AG08396 (cell line): ENCODE data around the gene GLIS1.

Experiments used
- DNase-seq: peaks from one replicate; pipeline ENCODE4 v3.0.0; 2012; ENCODE audit warnings: low spot score, mixed read lengths

The GLIS1 gene

GRCh38 chr1:53736290-53736689 is 2.7 kb downstream of the GLIS1 start:
- no peak for DNase-seq

- DNase-seq, result no peak
These were observed 3.3 kb downstream of the GLIS1 start for GRCh38 chr1:53735681-53736080.

- DNase-seq, result no peak
These were observed 3.7 kb downstream of the GLIS1 start for GRCh38 chr1:53735261-53735660.

- DNase-seq, result no peak
These were observed 4.2 kb downstream of the GLIS1 start for GRCh38 chr1:53734650-53735211.

- peak; percentile 29 for DNase-seq
These were observed 4.9 kb downstream of the GLIS1 start for GRCh38 chr1:53733975-53734649.

GRCh38 chr1:53733447-53733931 is 5.5 kb downstream of the GLIS1 start:
- DNase-seq, result no peak

GRCh38 chr1:53732912-53733317 is 6.0 kb downstream of the GLIS1 start:
- peak; percentile 68 for DNase-seq

- DNase-seq, result no peak
These were observed 6.6 kb downstream of the GLIS1 start for GRCh38 chr1:53732409-53732808.

- DNase-seq, result no peak
These were observed 7.1 kb downstream of the GLIS1 start for GRCh38 chr1:53731779-53732305.

- no peak for DNase-seq
These were observed 7.8 kb downstream of the GLIS1 start for GRCh38 chr1:53731043-53731600.

- DNase-seq, result no peak
These were observed 8.6 kb downstream of the GLIS1 start for GRCh38 chr1:53730224-53730865.

- DNase-seq, result no peak
These were observed 9.3 kb downstream of the GLIS1 start for GRCh38 chr1:53729456-53730223.

GRCh38 chr1:53728702-53729455 is 10.1 kb downstream of the GLIS1 start:
- no peak for DNase-seq

GRCh38 chr1:53728196-53728595 is 10.8 kb downstream of the GLIS1 start:
- DNase-seq, result no peak

GRCh38 chr1:53727461-53728092 is 11.4 kb downstream of the GLIS1 start:
- no peak for DNase-seq

GRCh38 chr1:53726009-53726600 is 12.9 kb downstream of the GLIS1 start:
- DNase-seq, result no peak

GRCh38 chr1:53725238-53725689 is 13.7 kb downstream of the GLIS1 start:
- DNase-seq, result peak; percentile 38

- no peak for DNase-seq
These were observed 16.9 kb downstream of the GLIS1 start for GRCh38 chr1:53722025-53722424.

GRCh38 chr1:53721088-53721487 is 17.9 kb downstream of the GLIS1 start:
- DNase-seq, result no peak

- no peak for DNase-seq
These were observed 19.5 kb downstream of the GLIS1 start for GRCh38 chr1:53719469-53719868.
